Measurements from ENCODE around the gene SLC1A3. TPM values are rescaled to one million over a fixed set of nuclear protein-coding genes. Genes with fewer than 3 reads are reported as not detected.
A peak's percentile ranks its signal among the peaks of the same experiment; 100 is the strongest.

SLC1A3 gene
- total RNA-seq, 1 experiment from 2014 or later: 18.6 TPM

DNA sequence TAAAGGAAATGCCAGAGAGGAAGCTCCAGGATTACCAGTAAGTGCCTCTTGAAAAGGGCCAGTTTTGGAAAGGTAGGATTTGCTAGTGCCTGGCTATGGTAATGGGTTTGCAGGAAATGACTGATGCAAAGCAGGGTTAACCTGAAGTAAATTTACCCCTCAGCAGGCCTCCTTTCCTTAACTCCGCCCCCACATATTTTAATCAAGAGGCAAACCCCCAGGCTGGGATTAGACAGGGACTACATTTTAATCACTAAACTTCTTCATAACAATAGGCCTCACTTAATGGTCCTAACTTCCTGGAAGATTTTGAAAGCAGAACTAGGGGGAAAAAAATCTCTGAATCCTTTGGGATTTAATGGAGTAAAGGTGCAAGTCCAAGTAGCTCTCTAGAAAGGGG is 10.2 kb upstream of the SLC1A3 start:
- peaks cover 0 to 12% (median 0%) of the 10 kb centered on the region in 3 experiments; a peak in 3 of 7 replicates for H3K36me3 Mint-ChIP-seq (ENCODE audit: insufficient read depth in 1 of 3, low read depth in 3 of 3)

More for the DNA sequence above, 10.2 kb upstream of the SLC1A3 start:
- H3K9me3 Mint-ChIP-seq: peaks cover 0 to 7% of the 10 kb centered on the region in 2 experiments; a peak in 3 of 5 replicates
- no peak overlapping the region for H2BK5ac ChIP-seq (ENCODE audit: insufficient read length, low read length)
- H4K91ac ChIP-seq (ENCODE audit: insufficient read length, low read depth, low read length): no peak overlapping the region
- no peak overlapping the region for H2BK15ac ChIP-seq (ENCODE audit: low read depth, low read length)
- H3K79me2 ChIP-seq (ENCODE audit: insufficient read depth, low read length): no peaks in the 10 kb centered on the region
- no peaks in the 10 kb centered on the region for H3K23me2 ChIP-seq (ENCODE audit: insufficient read length, low read depth, low read length, poor library complexity, severe bottlenecking)
- no peak overlapping the region for H2BK20ac ChIP-seq (ENCODE audit: low read depth, low read length, poor library complexity, severe bottlenecking)
- no peaks in the 10 kb centered on the region for H3K27me3 Mint-ChIP-seq (ENCODE audit: low read depth)
- no peak overlapping the region for H4K5ac ChIP-seq (ENCODE audit: insufficient read length, low read depth, low read length)
- H3K14ac ChIP-seq (ENCODE audit: insufficient read depth, low read length): no peak overlapping the region
- no peak overlapping the region for H3K4ac ChIP-seq (ENCODE audit: low read depth, low read length)
- DNase-seq: peak; percentile 61
- H3K4me1 ChIP-seq (ENCODE audit: insufficient read depth, low read length): peaks cover 5% of the 10 kb centered on the region; the same call in 1 of the 2 replicates
- H3K9me3 ChIP-seq (ENCODE audit: control insufficient read depth, low read depth, low read length): no peaks in the 10 kb centered on the region
- no peak overlapping the region for H2AFZ ChIP-seq (ENCODE audit: low read length)
- H3K4me3 Mint-ChIP-seq: peak overlapping the region; percentile 16 to 66; a peak in 4 of 5 replicates
- H4K8ac ChIP-seq (replicated peaks; ENCODE audit: insufficient read length, low read depth, low read length): no peak overlapping the region
- no peak overlapping the region for H3K23ac ChIP-seq (ENCODE audit: insufficient read length, low read depth, low read length)
- H3K79me1 ChIP-seq (ENCODE audit: insufficient read depth, low read depth, low read length, poor library complexity, severe bottlenecking): no peaks in the 10 kb centered on the region
- no peaks in the 10 kb centered on the region for H4K20me1 ChIP-seq (ENCODE audit: control insufficient read depth, insufficient read depth, insufficient read length)
- peak overlapping the region; percentile 68 to 94 (median 83); a peak in 5 of 7 replicates for H3K27ac Mint-ChIP-seq
- no peak overlapping the region for H2AK5ac ChIP-seq (ENCODE audit: insufficient read length, low read length)
- H2BK12ac ChIP-seq (ENCODE audit: insufficient read length, low read depth, low read length): no peak overlapping the region
- no CpG with 5 or more reads among the region's 1 CpG for WGBS (ENCODE audit: extremely low coverage, insufficient read length, low lambda C conversion rate)
- H3K56ac ChIP-seq (ENCODE audit: insufficient read length, low read depth, low read length): no peak overlapping the region
- H3K18ac ChIP-seq (ENCODE audit: insufficient read length, low read depth, low read length): no peak overlapping the region
- peak overlapping the region; percentile 30 for H3K27ac ChIP-seq (ENCODE audit: insufficient read length, low read depth, low read length)
- H3K4me2 ChIP-seq (ENCODE audit: insufficient read depth, insufficient read length, low read length): peak overlapping the region; percentile 50
- no peak overlapping the region for H2BK120ac ChIP-seq (ENCODE audit: low read depth, low read length, poor library complexity, severe bottlenecking)
- H3K27me3 ChIP-seq (ENCODE audit: insufficient read depth, low read length): no peaks in the 10 kb centered on the region
- no peak for TF ChIP-seq CTCF (conservative IDR thresholded peaks at IDR 0.05)
- peak overlapping the region; percentile 59 for H3T11ph ChIP-seq (ENCODE audit: low read length)
- no peak overlapping the region for H3K9ac ChIP-seq (ENCODE audit: extremely low read depth, insufficient read length, low read length)
- H3K4me1 Mint-ChIP-seq: peaks cover 36 to 48% of the 10 kb centered on the region in 2 experiments

Measured in H9 (cell line).